Gastroesophageal sphincter (tissue), 3 donors: ENCODE results near the gene INO80E.

ENCODE experiments used
- EP300 ChIP-seq: sonication (generic); formaldehyde crosslinking; IDR thresholded peaks from one replicate; pipeline ENCODE4 v1.6.1; 2017; ENCODE audit warnings: antibody characterized with exemption, mild to moderate bottlenecking
- POLR2A ChIP-seq, 2 donors: fragments of 450-650 bp; IDR thresholded peaks; one replicate each; pipeline ENCODE4 v1.6.1; 2017; ENCODE audit warnings: antibody characterized with exemption in 2 of 2, mild to moderate bottlenecking in 2 of 2, moderate library complexity in 1 of 2
- POLR2AphosphoS5 ChIP-seq: sonication (generic); formaldehyde crosslinking; IDR thresholded peaks from one replicate; pipeline ENCODE4 v1.6.1; 2017; ENCODE audit warnings: antibody characterized with exemption
- TF ChIP-seq, protein P1 (sequence below), 4 experiments: fragments of 200-600 bp in 2 of 4; fragments of 450-650 bp in 2 of 4; sonication (generic) in 1 of 4; IDR thresholded peaks; one replicate each; pipeline ENCODE4 v1.5.1; 2017 to 2019; ENCODE audit warnings: antibody characterized with exemption in 4 of 4, mild to moderate bottlenecking in 2 of 4, moderate library complexity in 2 of 4

DNA sequence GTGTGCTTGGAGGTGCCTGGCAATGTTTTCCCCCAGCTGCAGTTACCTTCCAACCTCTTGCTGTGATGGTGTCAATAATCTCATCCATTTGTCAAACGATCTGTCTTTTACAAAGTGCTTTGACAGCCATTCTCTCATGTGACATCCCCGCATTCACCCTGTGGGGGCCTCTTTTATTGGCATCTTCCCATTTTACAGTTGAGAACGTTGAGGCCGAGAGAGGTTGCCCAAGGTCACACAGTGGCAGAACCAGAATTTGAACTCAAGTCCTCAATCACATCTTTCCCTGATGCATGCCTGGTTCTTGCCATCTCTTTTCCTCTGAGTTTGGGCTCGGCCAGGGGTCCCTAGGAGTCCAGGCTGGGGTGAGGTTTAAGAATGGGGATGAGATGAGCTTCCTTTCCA is 20.9 kb upstream of the INO80E start:
- TF ChIP-seq POLR2A (IDR thresholded peaks at IDR 0.05): no peak
- TF ChIP-seq, protein P1, sequence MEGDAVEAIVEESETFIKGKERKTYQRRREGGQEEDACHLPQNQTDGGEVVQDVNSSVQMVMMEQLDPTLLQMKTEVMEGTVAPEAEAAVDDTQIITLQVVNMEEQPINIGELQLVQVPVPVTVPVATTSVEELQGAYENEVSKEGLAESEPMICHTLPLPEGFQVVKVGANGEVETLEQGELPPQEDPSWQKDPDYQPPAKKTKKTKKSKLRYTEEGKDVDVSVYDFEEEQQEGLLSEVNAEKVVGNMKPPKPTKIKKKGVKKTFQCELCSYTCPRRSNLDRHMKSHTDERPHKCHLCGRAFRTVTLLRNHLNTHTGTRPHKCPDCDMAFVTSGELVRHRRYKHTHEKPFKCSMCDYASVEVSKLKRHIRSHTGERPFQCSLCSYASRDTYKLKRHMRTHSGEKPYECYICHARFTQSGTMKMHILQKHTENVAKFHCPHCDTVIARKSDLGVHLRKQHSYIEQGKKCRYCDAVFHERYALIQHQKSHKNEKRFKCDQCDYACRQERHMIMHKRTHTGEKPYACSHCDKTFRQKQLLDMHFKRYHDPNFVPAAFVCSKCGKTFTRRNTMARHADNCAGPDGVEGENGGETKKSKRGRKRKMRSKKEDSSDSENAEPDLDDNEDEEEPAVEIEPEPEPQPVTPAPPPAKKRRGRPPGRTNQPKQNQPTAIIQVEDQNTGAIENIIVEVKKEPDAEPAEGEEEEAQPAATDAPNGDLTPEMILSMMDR (IDR thresholded peaks at IDR 0.05): no peak
- TF ChIP-seq EP300: no peak
- no peak for TF ChIP-seq POLR2AphosphoS5
